Spleen (tissue), 7 donors: ENCODE measurements around the gene SREBF2.
A peak's percentile ranks its signal among the peaks of the same experiment; 100 is the strongest.

ENCODE experiments used
- CTCF ChIP-seq, 11 experiments: fragments of 200-600 bp in 7 of 11; fragments of 450-650 bp in 4 of 11; sonication (generic) in 4 of 11; IDR thresholded peaks in 8 of 11; conservative IDR thresholded peaks in 3 of 11; 1 replicate in 7 of 11; 2 replicates in 4 of 11; pipeline versions ENCODE4 v1.4.0 to v1.8.0; 2016 to 2021; ENCODE audit warnings: antibody characterized with exemption in 11 of 11, inconsistent platforms in 4 of 11, mild to moderate bottlenecking in 1 of 11
- POLR2A ChIP-seq, 3 donors: fragments of 450-650 bp; IDR thresholded peaks; one replicate each; pipeline ENCODE4 v1.5.1; 2017; ENCODE audit warnings: antibody characterized with exemption in 3 of 3, mild to moderate bottlenecking in 1 of 3
- POLR2AphosphoS5 ChIP-seq, 3 donors: sonication (generic); formaldehyde crosslinking; IDR thresholded peaks; one replicate each; pipeline ENCODE4 v1.5.1; 2017; ENCODE audit warnings: antibody characterized with exemption in 3 of 3
- donor health status: DM: no; HTN: no; CAD: no; lungs with moderate emphysema.
- donor health status: DM: no; HTN: no; CAD: no.
- donor health status: DM: no; HTN: no; CAD: no.

GRCh38 chr22:41925783-41926460 is 93.0 kb downstream of the SREBF2 start:
- TF ChIP-seq POLR2A (IDR thresholded peaks at IDR 0.05) (no peak), CTCF (IDR thresholded peaks at IDR 0.05 in 8 of 11, conservative IDR thresholded peaks at IDR 0.05 in 3 of 11) (peak; percentile 51 to 92 (median 78)), POLR2AphosphoS5 (IDR thresholded peaks at IDR 0.05) (peak; percentile 6 to 58 (median 37))
